Small intestine (tissue), 4 donors: ENCODE measurements around the gene NVL. TPM values are rescaled to one million over a fixed set of nuclear protein-coding genes. Genes with fewer than 3 reads are reported as not detected.

Experiments
- polyA plus RNA-seq, 4 donors: library from polyadenylated mRNA; stranded (reverse) in 3 of 4; unstranded in 1 of 4; fragments of 200-250 nt in 3 of 4; fragments of 120-200 nt in 1 of 4; gene quantifications; one replicate each; pipeline versions ENCODE4 v1.2.1 to v1.2.3, GENCODE V29; 2013
- donor health status: healthy with polysubstance abuse.
- donor health status: Bipolar disorder and iron deficiency.
- donor health status: healthy.

The NVL gene
- polyA plus RNA-seq, 4 donors = 16.4 to 39.1 (median 22.3) TPM

Other genes starting within 250 kb of the NVL start
- gene FBXO28, start 216.1 kb downstream of the NVL start, polyA plus RNA-seq = 10 to 100 TPM in 1 of 4 donors, 1 to 10 TPM in 3; 7.8 to 26.8 (median 9.4) TPM
- 10 to 100 TPM; 15.7 to 34.0 (median 24.8) TPM for gene DEGS1, start 146.9 kb downstream of the NVL start, polyA plus RNA-seq
- 10 to 100 TPM; 43.2 to 91.6 (median 60.8) TPM for gene CNIH4, start 26.7 kb upstream of the NVL start, polyA plus RNA-seq
- gene WDR26, start 104.6 kb upstream of the NVL start, polyA plus RNA-seq = 10 to 100 TPM; 15.9 to 66.1 (median 19.1) TPM